GM19043 (cell line): ENCODE results near the gene MMRN1.

Source experiments
- ATAC-seq: cut with Tn5 transposase; IDR thresholded peaks from one replicate; pipeline ENCODE4 v1.9.1; 2021; ENCODE audit warnings: low read depth; ENCODE audit not compliant: unreplicated experiment

MMRN1 gene

GRCh38 chr4:89894649-89895550, at the start of gene MMRN1:
MMRN1 (plus strand) TSS chr4:89894854; CDS start chr4:89894972, 118 bp downstream.
- peak; percentile 70 for ATAC-seq

- no peak for ATAC-seq
Measured at GRCh38 chr4:89847571-89848325, 46.9 kb upstream of the MMRN1 start.

- ATAC-seq, result no peak
Measured at GRCh38 chr4:89855236-89855635, 39.4 kb upstream of the MMRN1 start.

- ATAC-seq, result no peak
Measured at GRCh38 chr4:89860971-89861370, 33.7 kb upstream of the MMRN1 start.

GRCh38 chr4:89863533-89863932, 31.1 kb upstream of the MMRN1 start:
- no peak for ATAC-seq

- ATAC-seq, result no peak
Measured at GRCh38 chr4:89868276-89868675, 26.4 kb upstream of the MMRN1 start.

GRCh38 chr4:89868999-89869589, 25.6 kb upstream of the MMRN1 start:
- ATAC-seq, result no peak

- ATAC-seq, result no peak
Measured at GRCh38 chr4:89871211-89871610, 23.4 kb upstream of the MMRN1 start.

- no peak for ATAC-seq
Measured at GRCh38 chr4:89876548-89876947, 18.1 kb upstream of the MMRN1 start.

- ATAC-seq, result no peak
Measured at GRCh38 chr4:89878611-89879010, 16.0 kb upstream of the MMRN1 start.

- no peak for ATAC-seq
Measured at GRCh38 chr4:89879215-89879614, 15.4 kb upstream of the MMRN1 start.

GRCh38 chr4:89889289-89889688, 5.4 kb upstream of the MMRN1 start:
- ATAC-seq, result no peak

GRCh38 chr4:89897867-89898266, 3.2 kb downstream of the MMRN1 start:
- no peak for ATAC-seq

- no peak for ATAC-seq
Measured at GRCh38 chr4:89898304-89898716, 3.7 kb downstream of the MMRN1 start.

- no peak for ATAC-seq
Measured at GRCh38 chr4:89899152-89899551, 4.5 kb downstream of the MMRN1 start.

- no peak for ATAC-seq
Measured at GRCh38 chr4:89899854-89900253, 5.2 kb downstream of the MMRN1 start.

- ATAC-seq, result peak; percentile 84
Measured at GRCh38 chr4:89901808-89902431, 7.3 kb downstream of the MMRN1 start.

- ATAC-seq, result no peak
Measured at GRCh38 chr4:89904524-89904923, 9.9 kb downstream of the MMRN1 start.

- no peak for ATAC-seq
Measured at GRCh38 chr4:89906316-89906715, 11.7 kb downstream of the MMRN1 start.

GRCh38 chr4:89906777-89907521, 12.3 kb downstream of the MMRN1 start:
- no peak for ATAC-seq
